Naive thymus-derived CD8-positive, alpha-beta T cell (primary cell): ENCODE measurements around the gene IGFBPL1. TPM values are rescaled to one million over a fixed set of nuclear protein-coding genes. Genes with fewer than 3 reads are reported as not detected.
A peak's percentile ranks its signal among the peaks of the same experiment; 100 is the strongest.

Source experiments
- ATAC-seq, 2 donors: fragments of 150-1000 bp; cut with Tn5 transposase in 1 of 2; sonication (Bioruptor Pico), chemical (Tn5 transposase) in 1 of 2; 1 replicate in 1 of 2; 2 replicates in 1 of 2; pipeline ENCODE4 v1.10.0; 2021; ENCODE audit warnings: mild to moderate bottlenecking in 2 of 2, moderate library complexity in 2 of 2
- POLR2A ChIA-PET: fragments of 350-600 bp; sonication (Branson Sonifier 250); formaldehyde crosslinking; loops from one replicate; lab custom pipeline; 2021; ENCODE audit warnings: antibody characterized with exemption; lab: Charles Lee
- DNase-seq, 10 donors: peaks; one replicate each; pipeline versions ENCODE4 v3.0.0 to v3.0.0-alpha.2; 2020 to 2022
- H3K27ac Mint-ChIP-seq, 10 donors: one replicate each; pipeline ENCODE4 v1.8.0; 2020 to 2022; ENCODE audit warnings: mild to moderate bottlenecking in 10 of 10, mixed read lengths in 10 of 10, moderate library complexity in 4 of 10, inconsistent platforms in 1 of 10
- H3K27me3 Mint-ChIP-seq, 5 donors: one replicate each; pipeline ENCODE4 v1.8.0; 2021 to 2022; ENCODE audit warnings: mixed read lengths in 5 of 5
- H3K36me3 Mint-ChIP-seq, 3 donors: one replicate each; pipeline ENCODE4 v1.8.0; 2020 to 2022; ENCODE audit warnings: mixed read lengths in 3 of 3, mild to moderate bottlenecking in 2 of 3, inconsistent platforms in 1 of 3
- H3K4me1 Mint-ChIP-seq, 4 donors: one replicate each; pipeline ENCODE4 v1.8.0; 2021 to 2022; ENCODE audit warnings: mixed read lengths in 4 of 4
- H3K4me3 Mint-ChIP-seq, 10 donors: one replicate each; pipeline ENCODE4 v1.8.0; 2020 to 2022; ENCODE audit warnings: mild to moderate bottlenecking in 10 of 10, mixed read lengths in 10 of 10, moderate library complexity in 6 of 10, inconsistent platforms in 1 of 10
- H3K9me3 Mint-ChIP-seq, 9 donors: one replicate each; pipeline ENCODE4 v1.8.0; 2020 to 2022; ENCODE audit warnings: mixed read lengths in 9 of 9, mild to moderate bottlenecking in 3 of 9, inconsistent platforms in 1 of 9, moderate library complexity in 1 of 9
- polyA plus RNA-seq, 3 donors: library from polyadenylated mRNA; unstranded; fragments of 300-500 nt; fragmentation: Illumina TruSeq; gene quantifications; one replicate each; pipeline ENCODE4 v1.2.3, GENCODE V29; 2021
- total RNA-seq, 8 experiments: library from RNA in 2 of 8; stranded (reverse) in 2 of 8; gene quantifications; one replicate each; pipeline ENCODE4 v1.2.3 and lab custom pipeline; 2021 to 2026

The IGFBPL1 gene
- total and polyA plus RNA-seq, 5 experiments from 2014 or later: not detected

DNA sequence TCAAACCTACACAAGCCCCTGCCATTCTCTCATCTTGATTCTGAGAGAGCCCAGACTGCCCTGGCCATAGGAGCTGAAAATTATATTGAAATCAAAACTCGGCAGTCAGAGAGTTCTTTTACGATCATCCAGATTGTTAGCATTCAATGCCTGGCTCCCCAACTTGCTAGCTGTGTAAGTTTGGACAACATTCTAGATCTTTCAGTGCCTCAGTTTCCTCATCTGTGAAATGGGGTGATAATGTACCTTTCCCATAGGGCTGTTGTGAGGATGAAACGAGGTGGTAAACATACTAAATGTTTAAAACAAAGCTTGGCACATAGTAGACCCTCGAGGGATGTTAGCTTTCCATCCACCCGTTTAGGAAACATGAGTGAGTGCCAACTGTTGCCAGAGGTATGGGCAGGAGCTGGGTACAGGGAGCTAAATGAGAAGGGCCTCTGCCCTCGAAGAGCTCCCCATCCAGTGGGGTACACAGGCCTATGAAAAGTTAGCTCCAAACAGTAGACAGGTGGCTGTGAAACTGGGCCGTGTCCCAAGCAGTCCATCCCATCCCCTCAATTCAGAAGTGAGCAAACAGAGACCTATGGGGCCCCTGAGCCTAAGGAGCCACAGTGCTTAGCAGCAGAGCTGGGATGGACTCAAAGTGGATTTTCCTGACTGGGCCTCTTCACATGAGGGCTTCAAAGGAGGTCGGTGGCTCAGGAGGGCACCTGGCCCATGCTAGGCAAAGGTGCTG lies 17.3 kb upstream of the IGFBPL1 start:
- POLR2A ChIA-PET: no interaction called here

DNA sequence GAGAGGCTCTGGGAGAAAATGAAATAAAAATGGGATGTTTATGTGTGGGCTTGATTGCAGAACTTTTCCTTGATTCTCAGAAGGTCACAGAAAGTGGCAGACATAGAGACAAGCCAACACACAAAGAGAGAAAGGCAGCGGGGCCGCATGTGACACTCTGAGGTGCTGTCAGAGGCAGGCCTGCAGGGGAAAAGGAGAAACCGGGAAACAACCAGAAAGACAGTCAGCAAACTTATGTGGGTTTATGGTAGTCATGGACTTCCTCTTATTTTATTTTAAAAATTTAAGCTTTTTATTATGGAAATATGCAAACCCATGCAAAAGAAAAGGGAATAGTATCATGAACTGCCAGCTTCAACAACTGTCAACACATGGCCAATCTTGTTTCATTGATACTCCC lies 16.3 kb upstream of the IGFBPL1 start:
- H3K27me3 Mint-ChIP-seq: peaks cover 2 to 30% (median 18%) of the 10 kb centered on the region in 5 donors
- peaks cover 0 to 2% (median 0%) of the 10 kb centered on the region in 9 donors for H3K9me3 Mint-ChIP-seq
- peaks cover 0 to 2% (median 0%) of the 10 kb centered on the region in 3 donors for H3K36me3 Mint-ChIP-seq
- ATAC-seq (no peak), DNase-seq (no peak)
- POLR2A ChIA-PET: no interaction called here
- peaks cover 0 to 3% (median 0%) of the 10 kb centered on the region in 4 donors for H3K4me1 Mint-ChIP-seq
- H3K4me3 Mint-ChIP-seq: no peak overlapping the region
- no peak overlapping the region for H3K27ac Mint-ChIP-seq

More for the DNA sequence above, 17.3 kb upstream of the IGFBPL1 start:
- peaks cover 0 to 3% (median 0%) of the 10 kb centered on the region in 4 donors for H3K4me1 Mint-ChIP-seq
- peaks cover 5 to 30% (median 20%) of the 10 kb centered on the region in 5 donors for H3K27me3 Mint-ChIP-seq
- H3K9me3 Mint-ChIP-seq: peaks cover 0 to 3% (median 0%) of the 10 kb centered on the region in 9 donors
- DNase-seq: no peak
- H3K36me3 Mint-ChIP-seq: peaks cover 0 to 2% (median 2%) of the 10 kb centered on the region in 3 donors
- ATAC-seq: no peak
- H3K27ac Mint-ChIP-seq: no peak overlapping the region
- no peak overlapping the region for H3K4me3 Mint-ChIP-seq

DNA sequence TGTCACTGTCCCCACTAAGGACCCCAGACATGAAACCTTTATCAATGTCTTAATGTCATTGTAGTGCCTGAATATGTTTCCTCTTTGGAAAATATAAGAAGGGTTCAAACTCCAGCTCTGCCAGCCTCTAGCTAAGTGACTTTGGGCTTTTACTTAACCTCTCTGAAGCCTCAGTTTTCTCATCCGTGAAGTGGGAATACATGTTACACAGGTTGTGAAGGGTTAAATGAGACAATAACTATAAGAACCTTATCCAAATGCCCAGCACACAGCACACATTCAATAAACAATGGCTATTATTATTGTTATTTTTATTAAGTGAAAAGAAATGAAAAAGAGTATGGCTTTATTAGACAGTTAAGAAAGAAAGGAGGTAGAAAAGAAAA lies 15.7 kb upstream of the IGFBPL1 start:
- ATAC-seq (no peak), DNase-seq (no peak)
- Mint-ChIP-seq H3K4me1 (peaks cover 0 to 3% (median 0%) of the 10 kb centered on the region in 4 donors), H3K36me3 (peaks cover 0 to 2% (median 0%) of the 10 kb centered on the region in 3 donors), H3K9me3 (no peaks in the 10 kb centered on the region), H3K4me3 (no peak overlapping the region), H3K27me3 (peaks cover 2 to 30% (median 18%) of the 10 kb centered on the region in 5 donors), H3K27ac (no peak overlapping the region)
- POLR2A ChIA-PET: no interaction called here

GRCh38 chr9:38439291-38439915 lies 15.1 kb upstream of the IGFBPL1 start:
- Mint-ChIP-seq H3K4me3 (no peak overlapping the region), H3K4me1 (peaks cover 0 to 3% (median 0%) of the 10 kb centered on the region in 4 donors), H3K36me3 (peaks cover 0 to 2% (median 0%) of the 10 kb centered on the region in 3 donors), H3K9me3 (no peaks in the 10 kb centered on the region), H3K27me3 (peaks cover under 1 to 30% (median 15%) of the 10 kb centered on the region in 5 donors), H3K27ac (no peak overlapping the region)
- no peak for DNase-seq
- no peak for ATAC-seq
- POLR2A ChIA-PET: no interaction called here

GRCh38 chr9:38437193-38437823 lies 13.1 kb upstream of the IGFBPL1 start:
- Mint-ChIP-seq H3K27me3 (peaks cover 0 to 30% (median 12%) of the 10 kb centered on the region in 5 donors), H3K4me3 (no peak overlapping the region), H3K36me3 (peaks cover 0 to 2% (median 0%) of the 10 kb centered on the region in 3 donors), H3K9me3 (no peaks in the 10 kb centered on the region), H3K4me1 (peaks cover 0 to 5% (median under 1%) of the 10 kb centered on the region in 4 donors), H3K27ac (peak overlapping the region in 2 of 10 donors; percentile 10 to 56)
- ATAC-seq (no peak), DNase-seq (no peak)
- POLR2A ChIA-PET: no interaction called here

DNA sequence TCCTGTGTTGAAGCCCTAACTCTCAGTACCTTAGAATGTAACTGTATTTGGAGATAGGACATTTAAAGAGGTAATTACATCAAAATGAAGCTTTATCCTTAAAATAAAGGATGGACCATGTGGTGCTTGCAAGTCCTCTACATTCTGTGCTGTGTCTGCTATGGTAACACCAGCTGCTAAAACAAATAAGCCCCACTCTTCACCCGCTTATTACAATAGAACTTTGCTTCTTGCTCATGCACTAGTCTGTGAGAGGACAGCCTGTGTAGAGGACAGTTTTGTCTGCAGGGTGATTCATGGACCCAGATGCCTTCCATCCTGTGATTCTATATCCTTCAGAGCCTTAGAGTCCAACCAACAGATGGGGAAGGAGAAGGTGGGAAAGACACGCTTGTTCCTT lies 12.5 kb upstream of the IGFBPL1 start:
- H3K9me3 Mint-ChIP-seq: no peaks in the 10 kb centered on the region
- POLR2A ChIA-PET: no interaction called here
- H3K27ac Mint-ChIP-seq: peak overlapping the region in 1 of 10 donors; percentile 10
- no peak overlapping the region for H3K4me3 Mint-ChIP-seq
- DNase-seq (no peak), ATAC-seq (no peak)
- H3K36me3 Mint-ChIP-seq: peaks cover 0 to 2% (median 0%) of the 10 kb centered on the region in 3 donors
- H3K27me3 Mint-ChIP-seq: peaks cover 0 to 25% (median 8%) of the 10 kb centered on the region in 5 donors
- H3K4me1 Mint-ChIP-seq: peaks cover 0 to 7% (median 2%) of the 10 kb centered on the region in 4 donors

GRCh38 chr9:38435521-38435920 lies 11.3 kb upstream of the IGFBPL1 start:
- DNase-seq (no peak), ATAC-seq (no peak)
- H3K27ac Mint-ChIP-seq: no peak overlapping the region
- H3K36me3 Mint-ChIP-seq: peaks cover 0 to 2% (median 0%) of the 10 kb centered on the region in 3 donors
- H3K4me3 Mint-ChIP-seq: no peak overlapping the region
- H3K4me1 Mint-ChIP-seq: peaks cover 6 to 14% (median 7%) of the 10 kb centered on the region in 4 donors
- POLR2A ChIA-PET: no interaction called here
- no peaks in the 10 kb centered on the region for H3K9me3 Mint-ChIP-seq
- H3K27me3 Mint-ChIP-seq: peaks cover 0 to 20% (median 8%) of the 10 kb centered on the region in 5 donors

GRCh38 chr9:38434853-38435252 lies 10.6 kb upstream of the IGFBPL1 start:
- no peak overlapping the region for H3K4me3 Mint-ChIP-seq
- H3K27ac Mint-ChIP-seq: no peak overlapping the region
- no peak for DNase-seq
- peaks cover 6 to 16% (median 7%) of the 10 kb centered on the region in 4 donors for H3K4me1 Mint-ChIP-seq
- peaks cover 0 to 2% (median 0%) of the 10 kb centered on the region in 3 donors for H3K36me3 Mint-ChIP-seq
- POLR2A ChIA-PET: no interaction called here
- H3K27me3 Mint-ChIP-seq: peaks cover 0 to 20% (median 4%) of the 10 kb centered on the region in 5 donors
- ATAC-seq: no peak
- H3K9me3 Mint-ChIP-seq: no peaks in the 10 kb centered on the region

DNA sequence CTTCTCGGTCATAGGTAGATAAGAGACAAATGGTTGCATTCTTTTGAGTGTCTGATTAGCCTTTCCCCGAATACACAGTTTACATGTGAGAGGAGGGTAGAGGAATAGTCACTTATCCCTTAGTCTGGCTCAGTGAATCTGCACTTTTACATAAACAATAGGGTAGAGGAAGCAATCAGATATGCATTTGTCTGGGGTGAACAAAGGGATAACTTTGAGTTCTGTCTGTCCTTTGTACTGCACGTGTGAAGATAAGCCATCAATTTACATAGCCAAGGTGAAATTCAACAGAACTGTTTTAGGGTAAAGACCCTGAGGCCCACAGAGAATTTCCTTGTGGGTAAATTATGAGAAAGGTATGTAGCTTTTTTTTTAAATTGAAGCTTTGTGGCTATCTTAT lies 10.1 kb upstream of the IGFBPL1 start:
- Mint-ChIP-seq H3K36me3 (peaks cover 0 to 2% (median 0%) of the 10 kb centered on the region in 3 donors), H3K9me3 (no peaks in the 10 kb centered on the region), H3K4me3 (no peak overlapping the region), H3K27me3 (peaks cover 0 to 17% (median 4%) of the 10 kb centered on the region in 5 donors), H3K27ac (no peak overlapping the region), H3K4me1 (peaks cover 6 to 16% (median 7%) of the 10 kb centered on the region in 4 donors)
- no peak for ATAC-seq
- no peak for DNase-seq
- POLR2A ChIA-PET: no interaction called here

DNA sequence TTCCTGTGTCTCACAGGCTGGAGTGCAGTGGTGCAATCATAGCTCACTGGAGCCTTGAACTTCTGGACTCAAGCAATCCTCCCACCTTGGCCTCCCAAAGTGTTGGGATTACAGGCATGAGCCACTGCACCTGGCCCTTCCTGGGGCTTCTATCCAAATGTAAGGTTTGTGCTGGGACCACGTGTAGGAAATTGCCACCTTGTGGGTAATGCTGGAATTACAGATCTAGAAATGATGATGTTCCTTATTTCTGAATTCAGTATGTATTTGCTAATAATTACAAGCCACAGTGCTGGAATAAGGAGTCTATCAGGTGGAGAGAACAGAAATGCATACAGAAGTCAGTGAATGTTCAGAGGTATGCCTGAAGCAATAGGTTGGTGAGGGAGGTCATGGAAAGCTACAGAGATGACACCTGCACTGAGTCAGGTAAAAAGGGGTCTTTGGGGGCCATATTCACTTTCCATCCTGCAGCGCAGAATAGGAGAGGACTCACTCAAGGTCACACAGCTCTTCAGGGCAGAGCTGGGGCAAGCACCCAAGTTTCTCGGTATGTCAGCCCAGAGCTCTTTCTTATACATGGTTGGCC lies 8.8 kb upstream of the IGFBPL1 start:
- ATAC-seq (no peak), DNase-seq (peak in 3 of 10 donors; percentile 20 to 23 (median 21))
- no peak overlapping the region for H3K27ac Mint-ChIP-seq
- POLR2A ChIA-PET: no interaction called here
- peaks cover 6 to 16% (median 7%) of the 10 kb centered on the region in 4 donors for H3K4me1 Mint-ChIP-seq
- H3K36me3 Mint-ChIP-seq: no peaks in the 10 kb centered on the region
- no peaks in the 10 kb centered on the region for H3K9me3 Mint-ChIP-seq
- H3K27me3 Mint-ChIP-seq: peaks cover 0 to 10% (median under 1%) of the 10 kb centered on the region in 5 donors
- no peak overlapping the region for H3K4me3 Mint-ChIP-seq

DNA sequence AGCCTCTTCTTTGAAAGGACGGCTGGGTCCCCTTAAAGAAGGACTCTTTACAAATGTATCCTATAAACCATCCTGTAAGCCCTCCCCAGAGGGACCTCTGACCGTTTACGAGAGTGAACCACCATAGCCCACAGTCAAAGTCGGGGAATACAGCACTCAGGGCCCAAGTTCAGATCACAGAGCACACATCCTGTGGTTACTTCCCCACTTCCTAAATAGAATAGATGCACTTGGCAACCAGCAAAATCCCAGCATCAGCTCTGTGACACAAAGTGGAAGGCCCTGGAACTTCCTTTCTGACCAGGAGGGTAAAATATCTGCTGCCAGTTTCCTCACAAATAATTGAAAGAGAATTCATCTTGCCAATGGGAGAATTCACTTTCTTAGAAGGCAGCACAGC lies 6.9 kb upstream of the IGFBPL1 start:
- no peak for ATAC-seq
- POLR2A ChIA-PET: no interaction called here
- Mint-ChIP-seq H3K4me3 (no peak overlapping the region), H3K9me3 (no peaks in the 10 kb centered on the region), H3K36me3 (no peaks in the 10 kb centered on the region), H3K27me3 (peaks cover 4 to 23% (median 5%) of the 10 kb centered on the region in 5 donors), H3K27ac (peak overlapping the region in 1 of 10 donors; percentile 22), H3K4me1 (peaks cover 4 to 16% (median 7%) of the 10 kb centered on the region in 4 donors)
- no peak for DNase-seq

DNA sequence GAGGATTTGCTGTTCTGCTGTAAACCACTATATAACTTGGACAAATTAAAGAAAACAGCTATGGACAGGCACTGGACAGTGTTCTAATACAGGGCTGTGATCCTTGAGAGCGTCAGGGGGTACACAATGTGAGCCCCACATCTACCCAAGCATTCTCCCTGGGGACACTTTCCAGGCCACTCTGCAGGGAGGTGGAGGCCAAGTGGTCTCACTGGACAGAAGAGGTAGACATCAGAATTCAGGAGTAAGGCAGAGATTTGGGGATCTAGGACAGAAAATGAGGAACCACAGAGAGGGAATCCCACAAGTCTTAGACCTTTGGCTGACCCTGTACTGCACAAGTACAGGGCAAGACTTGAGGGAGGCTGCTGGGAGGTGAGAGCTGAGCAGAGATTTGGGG lies 3.8 kb upstream of the IGFBPL1 start:
- Mint-ChIP-seq H3K4me1 (peaks cover 8 to 16% (median 14%) of the 10 kb centered on the region in 4 donors), H3K4me3 (no peak overlapping the region), H3K9me3 (no peaks in the 10 kb centered on the region), H3K36me3 (no peaks in the 10 kb centered on the region), H3K27me3 (peaks cover 15 to 46% (median 24%) of the 10 kb centered on the region in 5 donors), H3K27ac (no peak overlapping the region)
- DNase-seq (no peak), ATAC-seq (no peak)
- POLR2A ChIA-PET: no interaction called here
